ENCODE measurements around the gene SEPTIN2. TPM values are rescaled to one million over a fixed set of nuclear protein-coding genes. Genes with fewer than 3 reads are reported as not detected.

The SEPTIN2 gene
- total RNA-seq (2022; extraction: Qiagen RNA extraction), result 224 to 307 TPM (median 248 TPM) in 5 replicates

DNA sequence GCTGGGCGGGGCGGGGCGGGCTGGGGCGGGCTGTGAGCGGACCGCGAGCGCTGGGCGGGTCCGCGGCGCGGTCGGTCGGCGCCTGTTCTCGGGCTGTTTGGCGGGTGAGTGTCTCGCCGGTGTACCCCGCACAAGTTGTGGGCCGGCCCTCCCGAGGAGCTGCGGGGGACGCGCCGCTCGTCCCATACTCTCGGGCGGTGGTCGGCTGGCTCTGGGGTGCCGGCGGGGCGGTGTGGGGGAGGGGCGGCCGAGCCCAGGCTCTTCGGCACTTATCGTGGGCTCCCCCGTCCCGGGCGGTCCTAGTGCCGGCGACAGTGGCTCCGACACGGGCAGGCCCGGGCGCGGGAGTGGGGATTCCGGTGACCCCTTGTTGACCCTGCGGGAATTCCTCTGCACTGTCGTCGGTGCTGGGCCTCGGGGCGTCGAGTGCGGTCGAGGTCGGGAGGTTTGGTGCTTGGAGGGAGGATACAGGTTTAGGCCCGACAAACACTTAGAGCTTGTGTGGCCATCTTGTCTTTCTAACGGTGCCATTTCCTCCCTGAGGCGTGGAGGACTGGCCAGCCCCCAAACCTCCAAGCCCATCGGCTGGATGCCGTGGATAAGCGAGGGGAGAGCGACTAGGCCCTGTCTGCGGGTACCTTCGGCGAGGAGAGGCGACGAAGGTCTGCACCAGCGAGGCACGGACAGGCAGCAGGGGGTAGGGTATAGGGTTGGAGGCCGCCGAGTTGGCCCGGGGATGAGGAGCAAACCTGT is at the start of gene SEPTIN2:
SEPTIN2 (plus strand) TSS at position 47 of the 753 bp plus-strand sequence. CDS start 8,308 bp downstream, outside the sequence.

GRCh38 chr2:241315093-241315878 is 439 bp upstream of the SEPTIN2 start, which contains the start of gene HDLBP:
TSS of gene HDLBP (minus strand) at chr2:241315672. CDS start at chr2:241266869, 48,803 bp downstream.

DNA sequence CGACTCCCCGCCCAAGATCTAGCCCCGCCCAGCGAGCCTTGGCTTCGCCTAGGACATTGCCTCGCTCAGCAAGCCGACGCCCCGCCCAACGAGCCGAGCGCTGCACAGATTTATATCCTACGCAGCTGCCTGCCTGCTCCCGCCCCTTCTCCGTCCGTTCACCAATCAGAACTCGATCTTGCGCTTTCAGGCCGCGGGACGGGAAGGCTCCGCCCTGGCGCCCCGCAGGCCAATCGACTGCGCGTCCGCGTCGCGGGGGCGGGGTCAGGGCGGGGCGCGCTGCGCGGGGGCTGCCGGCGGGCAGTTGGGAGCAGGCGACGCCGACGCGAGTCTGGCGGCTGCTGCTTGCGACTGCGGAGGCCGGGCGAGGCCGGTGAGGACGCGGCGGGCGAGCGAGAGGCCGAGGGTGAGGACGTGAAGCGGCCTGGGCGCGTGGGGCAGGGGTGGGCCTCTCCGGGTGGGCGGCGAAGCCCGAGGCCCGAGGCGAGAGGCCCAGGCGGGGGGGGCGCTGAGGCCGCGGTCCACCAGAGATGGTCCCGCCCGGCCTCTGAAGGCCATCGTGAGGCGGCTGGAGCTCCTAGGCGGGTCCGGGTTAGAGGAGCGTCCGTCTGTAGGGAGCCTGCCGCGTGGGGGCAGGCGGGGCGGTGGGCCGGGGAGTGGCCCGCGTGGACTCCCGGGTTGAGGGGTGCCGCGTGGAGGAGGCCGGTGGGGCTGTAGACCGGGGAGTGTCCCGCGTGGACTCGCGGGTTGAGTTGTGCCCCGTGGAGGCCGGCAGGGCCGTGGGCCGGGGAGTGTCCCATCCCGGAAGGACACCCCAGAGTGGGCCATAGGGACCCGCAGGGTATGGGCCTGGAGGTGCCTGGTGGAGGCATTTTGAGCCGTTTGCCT is 40.5 kb downstream of the SEPTIN2 start, which contains the start of gene FARP2:
FARP2 (plus strand) TSS at position 303 of the 888 bp plus-strand sequence. CDS start 16,823 bp downstream, outside the sequence.

Other genes starting within 250 kb of the SEPTIN2 start
- 21.5 to 30.0 TPM (median 24.3 TPM) in 5 replicates for gene MTERF4, start 213.6 kb upstream of the SEPTIN2 start, total RNA-seq (2022; extraction: Qiagen RNA extraction)
- gene PASK, start 166.5 kb upstream of the SEPTIN2 start, total RNA-seq (2022; extraction: Qiagen RNA extraction), result 5.4 to 7.6 TPM (median 7.2 TPM) in 5 replicates
- 55.0 to 65.2 TPM (median 56.5 TPM) in 5 replicates for gene PPP1R7, start 165.5 kb upstream of the SEPTIN2 start, total RNA-seq (2022; extraction: Qiagen RNA extraction)
- gene ANO7, start 127.2 kb upstream of the SEPTIN2 start, total RNA-seq (2022; extraction: Qiagen RNA extraction), result 1.6 to 2.0 TPM (median 1.9 TPM) in 5 replicates
- 247 to 274 TPM (median 250 TPM) in 5 replicates for gene HDLBP, start 253 bp upstream of the SEPTIN2 start, total RNA-seq (2022; extraction: Qiagen RNA extraction)
- gene FARP2, start 40.4 kb downstream of the SEPTIN2 start, total RNA-seq (2022; extraction: Qiagen RNA extraction), result 23.6 to 28.9 TPM (median 26.2 TPM) in 5 replicates
- gene STK25, start 192.7 kb downstream of the SEPTIN2 start, total RNA-seq (2022; extraction: Qiagen RNA extraction), result 101 to 117 TPM (median 112 TPM) in 5 replicates
- gene BOK, start 242.8 kb downstream of the SEPTIN2 start, total RNA-seq (2022; extraction: Qiagen RNA extraction), result 28.3 to 40.7 TPM (median 38.1 TPM) in 5 replicates